GM18502 (cell line): ENCODE measurements around the gene JAM3.

Experiments used
- ATAC-seq: cut with Tn5 transposase; IDR thresholded peaks from one replicate; pipeline ENCODE4 v1.9.1; 2021; ENCODE audit warnings: mild to moderate bottlenecking; ENCODE audit not compliant: unreplicated experiment, poor library complexity

The JAM3 gene

GRCh38 chr11:134140961-134141490 is 72.2 kb downstream of the JAM3 start:
- no peak for ATAC-seq

GRCh38 chr11:134142536-134142935 is 73.7 kb downstream of the JAM3 start:
- ATAC-seq = no peak

GRCh38 chr11:134143801-134144200 is 74.9 kb downstream of the JAM3 start:
- ATAC-seq = no peak

- no peak for ATAC-seq
These were observed 75.9 kb downstream of the JAM3 start for GRCh38 chr11:134144744-134145143.

GRCh38 chr11:134145715-134146114 is 76.8 kb downstream of the JAM3 start:
- ATAC-seq = no peak

- no peak for ATAC-seq
These were observed 77.7 kb downstream of the JAM3 start for GRCh38 chr11:134146598-134146997.

- no peak for ATAC-seq
These were observed 80.5 kb downstream of the JAM3 start for GRCh38 chr11:134149371-134149770.

GRCh38 chr11:134150195-134150903 is 81.5 kb downstream of the JAM3 start:
- ATAC-seq = no peak

GRCh38 chr11:134151083-134151747 is 82.3 kb downstream of the JAM3 start:
- no peak for ATAC-seq

- no peak for ATAC-seq
These were observed 83.8 kb downstream of the JAM3 start for GRCh38 chr11:134152696-134153095.

- no peak for ATAC-seq
These were observed 84.5 kb downstream of the JAM3 start for GRCh38 chr11:134153147-134153905.

- no peak for ATAC-seq
These were observed 85.6 kb downstream of the JAM3 start for GRCh38 chr11:134154441-134154840.

- no peak for ATAC-seq
These were observed 86.6 kb downstream of the JAM3 start for GRCh38 chr11:134155456-134155855.

- ATAC-seq = no peak
These were observed 87.3 kb downstream of the JAM3 start for GRCh38 chr11:134155946-134156865.

- ATAC-seq = no peak
These were observed 88.6 kb downstream of the JAM3 start for GRCh38 chr11:134157451-134157850.

GRCh38 chr11:134158023-134158422 is 89.2 kb downstream of the JAM3 start:
- ATAC-seq = no peak

GRCh38 chr11:134159652-134160051 is 90.8 kb downstream of the JAM3 start:
- no peak for ATAC-seq

GRCh38 chr11:134164490-134165370 is 95.9 kb downstream of the JAM3 start:
- ATAC-seq = no peak
